ENCODE measurements around the gene DOC2A.

DNA sequence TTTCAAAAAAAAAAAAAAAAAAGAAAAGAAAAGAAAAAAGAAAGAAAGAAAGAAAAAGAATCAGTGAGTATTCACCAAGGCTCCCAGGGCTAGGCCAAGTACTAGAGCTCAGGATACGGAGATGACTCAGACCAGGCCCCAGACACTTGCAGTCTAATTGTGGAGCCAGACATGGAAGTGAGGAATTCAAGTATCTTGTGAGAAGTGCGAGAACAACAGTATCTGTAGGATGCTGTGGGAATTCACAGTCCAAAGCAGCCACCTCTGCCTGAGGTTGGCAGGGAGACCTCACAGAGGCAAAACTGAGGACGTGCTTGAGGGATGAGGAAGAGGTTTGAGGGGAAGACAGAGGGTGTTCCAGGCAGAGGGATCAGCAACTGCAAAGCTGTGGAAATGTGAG, 40.7 kb upstream of the DOC2A start:
- TF ChIP-seq CTCF (IDR thresholded peaks at IDR 0.05 in 8 of 11, conservative IDR thresholded peaks at IDR 0.05 in 3 of 11) (no peak), POLR2A (IDR thresholded peaks at IDR 0.05) (no peak)
